Stimulated activated CD4-positive, alpha-beta T cell treated with anti-CD3 and anti-CD28 coated beads, Interleukin-1b, Interleukin-23, amount 100 ng/mL, for 4 hours (primary cell): ENCODE results near the gene GABBR1.

Experiments
- DNase-seq, 2 donors: peaks; one replicate each; pipeline ENCODE4 v3.0.0-alpha.2; 2020; ENCODE audit warnings: low read depth in 2 of 2

GABBR1 gene

DNA sequence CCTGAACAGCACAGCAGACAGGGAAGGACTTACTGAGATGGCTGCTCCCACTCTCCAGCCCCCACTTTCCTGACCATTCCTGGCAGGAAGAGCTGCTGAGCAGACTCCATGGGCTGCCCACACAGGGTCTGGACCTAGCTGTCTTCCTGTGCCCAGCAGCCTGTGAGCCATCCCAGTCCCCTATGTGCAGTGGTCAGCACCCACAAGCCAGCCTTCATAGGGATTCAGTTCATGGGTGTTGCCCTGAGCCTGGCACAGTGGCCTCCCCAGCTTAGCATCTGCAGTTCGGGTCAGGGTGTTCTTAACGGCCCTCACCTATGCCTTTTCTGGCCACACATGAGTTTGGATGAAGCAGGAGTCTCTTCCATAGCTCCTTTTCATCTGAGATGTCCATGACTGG is 105.4 kb downstream of the GABBR1 start:
- no peak for DNase-seq

- DNase-seq: no peak
Observed at GRCh38 chr6:29527126-29527525, 105.9 kb downstream of the GABBR1 start.

- DNase-seq: no peak
Observed at GRCh38 chr6:29525311-29525639, 107.7 kb downstream of the GABBR1 start.

GRCh38 chr6:29524444-29525310 is 108.3 kb downstream of the GABBR1 start:
- DNase-seq: no peak

GRCh38 chr6:29524044-29524443 is 108.9 kb downstream of the GABBR1 start:
- DNase-seq: no peak

GRCh38 chr6:29522227-29522626 is 110.8 kb downstream of the GABBR1 start:
- no peak for DNase-seq

DNA sequence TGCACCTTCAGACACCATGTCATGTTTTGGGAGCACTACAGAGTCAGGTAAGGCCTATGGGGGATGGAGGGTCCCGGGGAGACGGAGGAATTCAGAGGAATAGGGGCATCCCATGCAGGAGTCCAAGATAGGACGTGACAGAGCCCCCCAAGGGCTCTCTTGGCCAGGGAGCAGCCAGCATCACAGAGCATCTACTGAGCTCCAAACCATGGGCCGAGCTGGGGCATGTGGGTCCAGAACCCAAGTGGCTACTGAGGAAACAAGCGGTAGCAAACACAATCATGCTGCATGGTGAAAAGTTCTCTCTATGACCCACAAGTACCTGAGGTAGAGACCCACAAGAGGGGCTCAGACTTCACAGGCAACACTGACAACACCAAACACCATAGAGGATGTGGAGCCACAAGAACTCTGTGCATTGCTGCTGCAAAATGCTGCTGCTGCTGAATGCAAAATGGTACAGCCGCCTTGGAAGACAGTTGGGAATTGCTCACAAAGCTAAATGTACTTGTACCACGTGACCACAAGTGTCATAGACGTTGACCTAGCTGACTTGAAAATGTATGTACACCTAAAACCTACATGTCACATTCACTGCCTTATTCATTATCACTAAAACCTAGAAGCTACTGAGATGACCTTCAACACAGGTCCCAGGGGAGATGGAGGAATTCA is 111.8 kb downstream of the GABBR1 start:
- no peak for DNase-seq

DNA sequence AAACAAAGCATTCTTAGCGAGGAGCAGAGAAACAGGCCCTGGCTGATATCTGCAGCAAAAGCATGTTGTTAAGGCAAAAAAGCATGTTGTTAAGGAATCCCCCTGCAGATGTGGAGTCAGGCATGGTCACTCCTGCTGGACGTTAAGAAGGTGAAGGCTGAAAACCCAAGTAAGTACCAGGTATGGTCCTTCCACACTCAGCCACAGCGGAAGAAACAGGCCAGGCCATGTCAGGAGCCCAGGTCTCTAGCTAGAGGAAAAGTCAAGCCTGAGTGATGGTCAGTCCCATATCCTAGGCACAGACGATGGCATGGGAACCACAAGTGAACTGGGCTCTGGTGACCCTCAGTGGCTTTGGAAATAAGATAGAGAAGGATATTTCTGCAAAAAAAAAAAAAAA is 112.8 kb downstream of the GABBR1 start:
- no peak for DNase-seq

DNA sequence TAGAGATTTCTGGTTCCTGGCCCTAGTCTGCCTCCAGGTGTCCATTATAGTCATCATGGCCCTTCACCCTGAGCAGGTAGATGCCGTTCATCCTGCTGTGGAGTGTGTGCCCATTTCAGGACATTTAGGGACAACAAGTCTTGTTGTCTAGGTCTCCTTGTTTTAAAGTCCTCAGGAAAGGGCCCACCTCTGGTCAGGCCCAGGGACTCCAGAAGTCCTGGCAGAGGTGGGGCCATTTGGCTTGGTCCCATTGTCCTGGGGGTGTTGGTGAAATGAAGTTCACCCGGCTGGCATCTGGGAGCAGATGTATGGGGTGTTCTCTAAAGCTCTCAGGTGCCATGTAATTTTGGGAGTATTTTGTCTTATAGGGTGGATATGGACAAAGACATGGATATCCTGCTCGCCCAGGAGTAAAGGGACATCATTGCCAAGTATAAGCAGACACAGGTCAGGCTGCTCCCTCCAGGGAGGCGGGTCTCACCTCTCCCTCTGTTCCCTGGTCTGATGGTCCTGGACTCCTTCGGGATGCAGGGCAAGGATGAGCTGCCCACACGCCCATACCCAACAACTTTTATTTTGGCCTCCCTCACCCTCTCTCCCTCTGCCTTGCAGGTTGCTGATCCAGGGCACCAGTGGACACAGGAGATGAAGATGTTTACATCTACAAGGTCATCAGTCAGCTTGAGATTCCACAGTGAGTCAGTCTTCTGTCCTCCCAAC is 113.5 kb downstream of the GABBR1 start:
- DNase-seq: no peak

- DNase-seq: no peak
Observed at GRCh38 chr6:29517728-29518440, 115.1 kb downstream of the GABBR1 start.

- no peak for DNase-seq
Observed at GRCh38 chr6:29517245-29517644, 115.7 kb downstream of the GABBR1 start.

DNA sequence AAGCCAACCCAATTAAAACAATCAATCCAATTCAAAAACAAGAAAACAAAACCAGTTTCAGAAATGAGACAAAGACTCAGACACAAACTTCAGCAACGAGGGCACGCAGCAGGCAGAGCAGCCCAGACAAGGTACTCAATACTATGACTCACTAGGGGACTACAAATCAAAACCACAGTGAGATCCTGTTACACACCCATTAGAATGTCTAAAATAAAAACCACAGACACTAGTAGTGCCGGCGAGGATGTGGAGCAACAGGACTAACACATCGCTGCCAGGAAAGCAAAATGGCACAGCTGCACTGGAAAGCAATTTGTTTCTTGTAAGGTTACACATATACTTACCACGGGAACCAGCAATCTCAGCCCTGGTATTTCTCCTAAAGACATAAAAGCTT is 116.9 kb downstream of the GABBR1 start:
- peak in 1 of 2 donors; percentile 5 for DNase-seq

- DNase-seq: no peak
Observed at GRCh38 chr6:29510746-29511300, 122.2 kb downstream of the GABBR1 start.

DNA sequence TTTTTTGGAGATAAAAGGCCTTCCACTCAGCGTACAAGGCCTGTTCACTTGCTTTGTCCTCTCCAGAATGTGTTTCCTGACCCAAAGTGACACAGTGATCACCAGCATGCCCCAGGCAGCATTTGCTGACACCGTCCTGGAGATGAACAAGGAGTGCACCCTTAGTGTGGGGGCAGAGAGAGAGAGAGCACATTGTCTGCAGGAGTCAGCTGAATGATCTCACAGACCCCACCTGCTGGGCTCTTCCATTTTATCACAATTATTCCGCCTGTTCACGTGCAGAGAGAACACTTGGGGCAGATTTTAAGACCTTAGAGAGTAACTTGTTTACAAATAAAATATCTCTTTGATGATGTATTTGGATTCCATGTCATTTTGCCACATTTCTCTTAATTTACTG is 122.8 kb downstream of the GABBR1 start:
- no peak for DNase-seq
